Colonic mucosa (tissue), 4 donors: ENCODE data around the gene RBPJL. TPM values are rescaled to one million over a fixed set of nuclear protein-coding genes. Genes with fewer than 3 reads are reported as not detected.
A peak's percentile ranks its signal among the peaks of the same experiment; 100 is the strongest.

Experiments
- DNase-seq: peaks from one replicate; pipeline ENCODE4 v3.0.0-alpha.2; 2020
- H3K27ac ChIP-seq: fragments of 200-600 bp; one replicate; pipeline ENCODE4 v1.8.0; 2021
- H3K27me3 ChIP-seq: fragments of 200-600 bp; one replicate; pipeline ENCODE4 v1.8.0; 2021
- H3K36me3 ChIP-seq: fragments of 200-600 bp; one replicate; pipeline ENCODE4 v1.8.0; 2021
- H3K4me1 ChIP-seq: fragments of 200-600 bp; one replicate; pipeline ENCODE4 v1.8.0; 2021; ENCODE audit warnings: mild to moderate bottlenecking
- H3K4me3 ChIP-seq: fragments of 200-600 bp; one replicate; pipeline ENCODE4 v1.8.0; 2021
- H3K9ac ChIP-seq, 2 donors: one replicate each; pipeline ENCODE4 v1.7.0; 2013; ENCODE audit warnings: control low read depth in 2 of 2, low read depth in 2 of 2, low read length in 2 of 2
- H3K9me3 ChIP-seq: fragments of 200-600 bp; one replicate; pipeline ENCODE4 v1.8.0; 2021
- CTCF ChIP-seq: fragments of 200-600 bp; IDR thresholded peaks from one replicate; pipeline ENCODE4 v1.8.0; 2022; ENCODE audit warnings: antibody characterized with exemption, mild to moderate bottlenecking
- intact Hi-C: fragments of 100-400 bp; cut with DNase I; formaldehyde crosslinking; loops from one replicate; pipeline ENCODE4 v1.14.1; 2022
- total RNA-seq, 2 donors: library from RNA; stranded (reverse); fragmentation: NEBNext Ultra II Directional in 1 of 2; extraction: Animal tissue kit (Norgen Biotek cat#: 25700) in 1 of 2; gene quantifications; one replicate each; pipeline ENCODE4 v1.2.1, GENCODE V29; 2021
- donor health status: healthy.
- donor health status: DM: no; HTN: no; CAD: no.
- donor health status: DM: no; HTN: no; CAD: no.

Gene RBPJL
- total RNA-seq, 2 donors from 2014 or later, result 0.74 TPM; not detected in 1

- Histone ChIP-seq H3K9me3 (no peaks in the 10 kb centered on the region), H3K27ac (no peak overlapping the region), H3K9ac (no peak overlapping the region), H3K4me3 (no peak overlapping the region), H3K36me3 (no peaks in the 10 kb centered on the region), H3K4me1 (no peaks in the 10 kb centered on the region), H3K27me3 (peaks cover 14% of the 10 kb centered on the region)
- intact Hi-C loops, result no loop called here
- DNase-seq, result no peak
- no peak for TF ChIP-seq CTCF
Measured at GRCh38 chr20:45307076-45307640, 518 bp downstream of the RBPJL start.

- DNase-seq, result no peak
- Histone ChIP-seq H3K36me3 (no peaks in the 10 kb centered on the region), H3K27ac (no peak within 1 kb of the TSS), H3K4me1 (no peaks in the 10 kb centered on the region), H3K9ac (no peak within 1 kb of the TSS), H3K27me3 (peaks cover 15% of the 10 kb centered on the region), H3K9me3 (no peaks in the 10 kb centered on the region), H3K4me3 (no peak within 1 kb of the TSS)
- intact Hi-C loops, result no loop called here
- TF ChIP-seq CTCF, result no peak
Measured at GRCh38 chr20:45308117-45308778, 1.6 kb downstream of the RBPJL start, which contains the start of gene MATN4. MATN4 (minus strand) TSS chr20:45308299; CDS start chr20:45305582, 2,717 bp downstream.

- Histone ChIP-seq H3K4me3 (no peak overlapping the region), H3K27me3 (peaks cover 17% of the 10 kb centered on the region), H3K9me3 (no peaks in the 10 kb centered on the region), H3K27ac (no peak overlapping the region), H3K4me1 (no peaks in the 10 kb centered on the region), H3K9ac (no peak overlapping the region), H3K36me3 (no peaks in the 10 kb centered on the region)
- TF ChIP-seq CTCF, result no peak
- no peak for DNase-seq
- intact Hi-C loops, result no loop called here
Measured at GRCh38 chr20:45309075-45309474, 2.4 kb downstream of the RBPJL start.

- H3K27ac ChIP-seq, result no peak overlapping the region
- peaks cover 27% of the 10 kb centered on the region for H3K27me3 ChIP-seq
- DNase-seq, result peak; percentile 60
- no peak overlapping the region for H3K9ac ChIP-seq
- TF ChIP-seq CTCF, result peak; percentile 72
- H3K4me3 ChIP-seq, result no peak overlapping the region
- no peaks in the 10 kb centered on the region for H3K36me3 ChIP-seq
- no peaks in the 10 kb centered on the region for H3K4me1 ChIP-seq
- no peaks in the 10 kb centered on the region for H3K9me3 ChIP-seq
- intact Hi-C loops, result no loop called here
Measured at GRCh38 chr20:45311589-45312211, 5.1 kb downstream of the RBPJL start.

- peaks cover 25% of the 10 kb centered on the region for H3K27me3 ChIP-seq
- intact Hi-C loops, result no loop called here
Measured at GRCh38 chr20:45312241-45312640, 5.6 kb downstream of the RBPJL start.

More at GRCh38 chr20:45312241-45312640, 5.6 kb downstream of the RBPJL start:
- H3K36me3 ChIP-seq, result no peaks in the 10 kb centered on the region
- no peak for TF ChIP-seq CTCF
- no peaks in the 10 kb centered on the region for H3K4me1 ChIP-seq
- no peak overlapping the region for H3K4me3 ChIP-seq
- no peaks in the 10 kb centered on the region for H3K9me3 ChIP-seq
- H3K9ac ChIP-seq, result no peak overlapping the region
- H3K27ac ChIP-seq, result no peak overlapping the region
- DNase-seq, result no peak
